NCI-H524 (cell line): ENCODE measurements around the gene KRTCAP3.
"Not testable (repeated sequence)": the region's sequence is repeated elsewhere in the genome, so short reads cannot be mapped to it uniquely, and the experiment has no call there.

Experiments used
- DNase-seq, 2 experiments: peaks; one replicate each; lab custom pipeline; 2025; lab: John Stamatoyannopoulos, UW

KRTCAP3 gene

GRCh38 chr2:27441958-27442919, at the start of gene KRTCAP3:
Gene KRTCAP3, plus strand, starts transcription at chr2:27442381. Its CDS starts 32 bp downstream, at chr2:27442413.
- DNase-seq: no peak

- no peak for DNase-seq
Measured at GRCh38 chr2:27393225-27393624, 49.0 kb upstream of the KRTCAP3 start.

GRCh38 chr2:27398962-27399361, 43.2 kb upstream of the KRTCAP3 start:
- DNase-seq: no peak

GRCh38 chr2:27400348-27401135, 41.6 kb upstream of the KRTCAP3 start:
- no peak for DNase-seq

- DNase-seq: peak; percentile 51 to 83
Measured at GRCh38 chr2:27407798-27408491, 34.2 kb upstream of the KRTCAP3 start.

GRCh38 chr2:27408601-27409320, 33.4 kb upstream of the KRTCAP3 start:
- DNase-seq: peak in 1 of 2 experiments; percentile 42

GRCh38 chr2:27409321-27410073, 32.7 kb upstream of the KRTCAP3 start, which contains the start of gene PPM1G:
Gene PPM1G, minus strand, starts transcription at chr2:27409591. Its CDS starts 169 bp downstream, at chr2:27409422.
- DNase-seq: peak; percentile 90 to 95

- DNase-seq: no peak
Measured at GRCh38 chr2:27412419-27413152, 29.6 kb upstream of the KRTCAP3 start.

GRCh38 chr2:27416151-27416550, 26.0 kb upstream of the KRTCAP3 start:
- DNase-seq: no peak

GRCh38 chr2:27420996-27421395, 21.2 kb upstream of the KRTCAP3 start:
- DNase-seq: no peak

- DNase-seq: no peak
Measured at GRCh38 chr2:27421660-27422250, 20.4 kb upstream of the KRTCAP3 start.

- no peak for DNase-seq
Measured at GRCh38 chr2:27422958-27423357, 19.2 kb upstream of the KRTCAP3 start.

- DNase-seq: not testable (repeated sequence)
Measured at GRCh38 chr2:27425039-27425438, 17.1 kb upstream of the KRTCAP3 start.

GRCh38 chr2:27427863-27428212, 14.3 kb upstream of the KRTCAP3 start:
- DNase-seq: no peak

GRCh38 chr2:27428213-27428977, 13.8 kb upstream of the KRTCAP3 start, which contains the start of gene NRBP1:
Gene NRBP1, plus strand, starts transcription at chr2:27428631. Its CDS starts 4,643 bp downstream, at chr2:27433274.
- peak; percentile 81 to 93 for DNase-seq

GRCh38 chr2:27428978-27429541, 13.1 kb upstream of the KRTCAP3 start:
- peak; percentile 55 to 73 for DNase-seq

GRCh38 chr2:27431395-27431794, 10.8 kb upstream of the KRTCAP3 start:
- no peak for DNase-seq

- no peak for DNase-seq
Measured at GRCh38 chr2:27435628-27436027, 6.6 kb upstream of the KRTCAP3 start.
